H1 (cell line): ENCODE measurements around the gene CELF4. TPM values are rescaled to one million over a fixed set of nuclear protein-coding genes. Genes with fewer than 3 reads are reported as not detected.

ENCODE experiments used
- CTCF ChIA-PET: fragments of 300-600 bp; sonication (Branson Sonifier 250); formaldehyde crosslinking; loops from one replicate; lab custom pipeline; 2021; ENCODE audit not compliant: partially characterized antibody; lab: Charles Lee
- POLR2A ChIA-PET: fragments of 300-600 bp; sonication (Branson Sonifier 250); formaldehyde crosslinking; loops from one replicate; lab custom pipeline; 2021; ENCODE audit warnings: inconsistent platforms; ENCODE audit not compliant: partially characterized antibody; lab: Charles Lee
- DNase-seq, 2 experiments: peaks; one replicate each; pipeline versions ENCODE4 v3.0.0 to v3.0.0-alpha.2; 2010 to 2022; ENCODE audit warnings: low spot score in 2 of 2, low read depth in 1 of 2, mixed read lengths in 1 of 2
- FAIRE-seq: peaks from 2 replicates; lab custom pipeline; 2011; peaks lifted over from hg19 to GRCh38; lab: Jason Lieb, UNC
- H2AFZ ChIP-seq: 2 replicates; pipeline ENCODE4 v1.8.1; 2012; ENCODE audit warnings: low read length, inconsistent platforms
- H2AK5ac ChIP-seq: 2 replicates; pipeline ENCODE4 v1.6.1; 2013; ENCODE audit warnings: low read depth, low read length
- H2BK120ac ChIP-seq: replicated peaks from 2 replicates; pipeline ENCODE3; 2013; ENCODE audit warnings: low read depth, low read length, inconsistent platforms
- H2BK12ac ChIP-seq: 2 replicates; pipeline ENCODE4 v1.6.1; 2013; ENCODE audit warnings: low read depth, low read length
- H2BK15ac ChIP-seq: 2 replicates; pipeline ENCODE4 v1.6.1; 2013; ENCODE audit warnings: low read length
- H2BK20ac ChIP-seq: 2 replicates; pipeline ENCODE4 v1.6.1; 2013; ENCODE audit warnings: low read length
- H2BK5ac ChIP-seq: 2 replicates; pipeline ENCODE4 v1.6.1; 2013; ENCODE audit warnings: low read depth, low read length
- H3K14ac ChIP-seq: 2 replicates; pipeline ENCODE4 v1.6.1; 2013; ENCODE audit warnings: inconsistent platforms; ENCODE audit not compliant: insufficient read length
- H3K18ac ChIP-seq: 2 replicates; pipeline ENCODE4 v1.6.1; 2013; ENCODE audit warnings: low read length; ENCODE audit errors: extremely low read depth
- H3K23ac ChIP-seq: 2 replicates; pipeline ENCODE4 v1.6.1; 2013; ENCODE audit warnings: inconsistent platforms; ENCODE audit not compliant: insufficient read length
- H3K23me2 ChIP-seq: 2 replicates; pipeline ENCODE4 v1.6.1; 2013; ENCODE audit warnings: low read depth, low read length
- H3K27ac ChIP-seq: 2 replicates; pipeline ENCODE4 v1.6.1; 2011; ENCODE audit warnings: low read depth, low read length, inconsistent platforms
- H3K27me3 ChIP-seq, 4 experiments: replicated peaks in 1 of 4; 1 replicate in 1 of 4; 2 replicates in 3 of 4; pipeline versions ENCODE4 v1.6.1 to v1.8.1; 2011 to 2013; ENCODE audit warnings: low read length in 3 of 4, mild to moderate bottlenecking in 3 of 4, inconsistent platforms in 2 of 4, mixed read lengths in 2 of 4, moderate library complexity in 1 of 4; ENCODE audit not compliant: control insufficient read depth in 3 of 4, insufficient read depth in 3 of 4; ENCODE audit errors: extremely low read depth in 1 of 4
- H3K36me3 ChIP-seq, 4 experiments: 2 replicates each; pipeline versions ENCODE4 v1.6.1 to v1.8.1; 2011 to 2013; ENCODE audit warnings: mild to moderate bottlenecking in 4 of 4, low read length in 3 of 4, moderate library complexity in 2 of 4, control low read depth in 1 of 4, inconsistent platforms in 1 of 4; ENCODE audit not compliant: insufficient read depth in 4 of 4, control insufficient read depth in 2 of 4
- H3K4ac ChIP-seq: replicated peaks from 2 replicates; pipeline ENCODE3; 2013; ENCODE audit warnings: low read length, low read depth, mixed read lengths, inconsistent platforms; ENCODE audit not compliant: insufficient read length
- H3K4me1 ChIP-seq, 4 experiments: replicated peaks in 1 of 4; 1 replicate in 1 of 4; 2 replicates in 3 of 4; pipeline versions ENCODE4 v1.6.1 to v1.8.1; 2011 to 2013; ENCODE audit warnings: low read length in 3 of 4, inconsistent platforms in 2 of 4, mixed read lengths in 1 of 4; ENCODE audit not compliant: insufficient read depth in 4 of 4, control insufficient read depth in 3 of 4
- H3K4me2 ChIP-seq, 2 experiments: 2 replicates each; pipeline versions ENCODE4 v1.6.1 to v1.8.1; 2011 to 2013; ENCODE audit warnings: low read depth in 2 of 2, low read length in 2 of 2, control low read depth in 1 of 2, inconsistent platforms in 1 of 2, mild to moderate bottlenecking in 1 of 2; ENCODE audit not compliant: insufficient read depth in 1 of 2
- H3K4me3 ChIP-seq, 4 experiments: fragments of 200-600, 300-600 bp in 1 of 4; sonication (generic), shearing (Covaris generic), sonication (Bioruptor Twin) in 1 of 4; 2 replicates each; pipeline versions ENCODE4 v1.5.1 to v1.8.1; 2011 to 2016; ENCODE audit warnings: low read length in 4 of 4, low read depth in 3 of 4, control low read depth in 2 of 4, inconsistent platforms in 2 of 4, mild to moderate bottlenecking in 2 of 4, mixed read lengths in 1 of 4, moderate library complexity in 1 of 4; ENCODE audit not compliant: insufficient read depth in 2 of 4; ENCODE audit errors: extremely low read depth in 1 of 4
- H3K56ac ChIP-seq: replicated peaks from 2 replicates; pipeline ENCODE3; 2013; ENCODE audit warnings: low read depth, mild to moderate bottlenecking, mixed read lengths, low read length, inconsistent platforms; ENCODE audit not compliant: insufficient read length
- H3K79me1 ChIP-seq: 2 replicates; pipeline ENCODE4 v1.6.1; 2013; ENCODE audit warnings: low read depth, low read length, control low read depth
- H3K79me2 ChIP-seq, 2 experiments: 2 replicates each; pipeline versions ENCODE4 v1.6.1 to v1.8.1; 2012 to 2013; ENCODE audit warnings: low read length in 2 of 2, mild to moderate bottlenecking in 2 of 2, inconsistent platforms in 1 of 2; ENCODE audit not compliant: insufficient read depth in 2 of 2, control insufficient read depth in 1 of 2
- H3K9ac ChIP-seq, 4 experiments: replicated peaks in 1 of 4; 1 replicate in 1 of 4; 2 replicates in 3 of 4; pipeline versions ENCODE4 v1.6.1 to v1.8.1; 2011 to 2013; ENCODE audit warnings: low read depth in 3 of 4, low read length in 3 of 4, control low read depth in 2 of 4, mild to moderate bottlenecking in 2 of 4, moderate library complexity in 2 of 4, inconsistent platforms in 1 of 4; ENCODE audit errors: extremely low read depth in 1 of 4
- H3K9me3 ChIP-seq, 2 experiments: 2 replicates each; pipeline versions ENCODE4 v1.6.1 to v1.8.1; 2012 to 2013; ENCODE audit warnings: mild to moderate bottlenecking in 2 of 2, moderate library complexity in 2 of 2, control low read depth in 1 of 2, inconsistent platforms in 1 of 2, low read depth in 1 of 2, low read length in 1 of 2, mixed read lengths in 1 of 2; ENCODE audit not compliant: insufficient read depth in 2 of 2
- H4K20me1 ChIP-seq, 2 experiments: replicated peaks in 1 of 2; 2 replicates each; pipeline versions ENCODE3 to v1.8.1; 2011 to 2013; ENCODE audit warnings: inconsistent platforms in 2 of 2, low read length in 2 of 2, mild to moderate bottlenecking in 1 of 2; ENCODE audit not compliant: insufficient read depth in 2 of 2, control insufficient read depth in 1 of 2
- H4K5ac ChIP-seq: 2 replicates; pipeline ENCODE4 v1.6.1; 2013; ENCODE audit warnings: low read length, low read depth, mixed read lengths, inconsistent platforms; ENCODE audit not compliant: insufficient read length
- H4K8ac ChIP-seq: 2 replicates; pipeline ENCODE4 v1.8.0; 2013; ENCODE audit warnings: mild to moderate bottlenecking, moderate library complexity, low read length, inconsistent platforms; ENCODE audit not compliant: insufficient read depth; ENCODE audit errors: extremely low read depth
- H4K91ac ChIP-seq: replicated peaks from 2 replicates; pipeline ENCODE3; 2013; ENCODE audit warnings: low read length, mixed read lengths, inconsistent platforms; ENCODE audit not compliant: insufficient read length
- ASH2L ChIP-seq: fragments of 200-600, 300-600 bp; sonication (generic); IDR thresholded peaks from one replicate; pipeline ENCODE4 v1.7.1; 2017; ENCODE audit warnings: low read length
- EZH2 ChIP-seq: fragments of 200-600 bp; sonication (generic); IDR thresholded peaks from 2 replicates; pipeline ENCODE4 v1.7.1; 2012; ENCODE audit warnings: low read depth, mild to moderate bottlenecking, moderate library complexity, low read length, inconsistent platforms; ENCODE audit not compliant: severe bottlenecking
- HDAC2 ChIP-seq, 2 experiments: fragments of 300-600 bp in 1 of 2; sonication (generic) in 1 of 2; IDR thresholded peaks; 2 replicates each; pipeline ENCODE4 v1.6.1; 2011 to 2012; ENCODE audit warnings: low read depth in 2 of 2, low read length in 2 of 2, mild to moderate bottlenecking in 2 of 2, moderate library complexity in 2 of 2, borderline replicate concordance in 1 of 2, inconsistent platforms in 1 of 2
- NANOG ChIP-seq: IDR thresholded peaks from 2 replicates; pipeline ENCODE4 v1.6.1; 2011; ENCODE audit warnings: low read length, low read depth, mild to moderate bottlenecking, inconsistent platforms; ENCODE audit not compliant: insufficient read depth, poor library complexity, severe bottlenecking
- POLR2AphosphoS5 ChIP-seq: IDR thresholded peaks from 2 replicates; pipeline ENCODE4 v1.6.1; 2011; ENCODE audit warnings: low read depth, low read length
- RAD21 ChIP-seq, 2 experiments: IDR thresholded peaks in 1 of 2; conservative IDR thresholded peaks in 1 of 2; 2 replicates each; pipeline ENCODE4 v1.6.1; 2011; ENCODE audit warnings: low read depth in 2 of 2, low read length in 2 of 2, improper control_type of control experiment in 1 of 2, inconsistent platforms in 1 of 2, mild to moderate bottlenecking in 1 of 2, moderate library complexity in 1 of 2
- WGBS, 2 experiments: shearing (Covaris generic) in 1 of 2; methylation state at CpG; one replicate each; pipeline versions ENCODE4 v1.1.6 to v1.1.7; 2013 to 2015; ENCODE audit warnings: low lambda C conversion rate in 2 of 2, mixed read lengths in 2 of 2, inconsistent platforms in 1 of 2, low coverage in 1 of 2, missing lambda C conversion rate in 1 of 2; ENCODE audit not compliant: insufficient replicate concordance in 2 of 2, insufficient coverage in 1 of 2, insufficient read length in 1 of 2; ENCODE audit errors: extremely low coverage in 1 of 2, missing lambda C conversion rate in 1 of 2; 5-methylcytosine and 5-hydroxymethylcytosine counted together
- polyA plus RNA-seq, 7 experiments: library from polyadenylated mRNA; depleted of rRNA in 3 of 7; stranded (reverse) in 5 of 7; unstranded in 2 of 7; fragments of >200 nt in 5 of 7; fragments of 200-250 nt in 2 of 7; gene quantifications; 1 replicate in 5 of 7; 2 replicates in 1 of 7; 4 replicates in 1 of 7; pipeline versions ENCODE4 v1.2.1 to v1.2.3, GENCODE V29; 2011 to 2013; ENCODE audit warnings: missing spikeins in 2 of 7, mixed read lengths in 2 of 7
- total RNA-seq: library from RNA; stranded (reverse); fragmentation: NEBNext Ultra II Directional; extraction: Animal tissue kit (Norgen Biotek cat#: 25700); gene quantifications from 2 replicates; pipeline ENCODE4 v1.2.1, GENCODE V29; 2021
- TF ChIP-seq, protein P1 (sequence below): IDR thresholded peaks from 2 replicates; pipeline ENCODE4 v1.6.1; 2011; ENCODE audit warnings: low read length, improper control_type of control experiment
- TF ChIP-seq, protein P2 (sequence below): IDR thresholded peaks from 2 replicates; pipeline ENCODE4 v1.6.1; 2012; ENCODE audit warnings: inconsistent platforms

The CELF4 gene
- total and polyA plus RNA-seq, 2 of the 8 experiments (the other 6 are each of a cell fraction or from before 2014, with no cell fraction given) = 1.6 to 3.4 TPM

DNA sequence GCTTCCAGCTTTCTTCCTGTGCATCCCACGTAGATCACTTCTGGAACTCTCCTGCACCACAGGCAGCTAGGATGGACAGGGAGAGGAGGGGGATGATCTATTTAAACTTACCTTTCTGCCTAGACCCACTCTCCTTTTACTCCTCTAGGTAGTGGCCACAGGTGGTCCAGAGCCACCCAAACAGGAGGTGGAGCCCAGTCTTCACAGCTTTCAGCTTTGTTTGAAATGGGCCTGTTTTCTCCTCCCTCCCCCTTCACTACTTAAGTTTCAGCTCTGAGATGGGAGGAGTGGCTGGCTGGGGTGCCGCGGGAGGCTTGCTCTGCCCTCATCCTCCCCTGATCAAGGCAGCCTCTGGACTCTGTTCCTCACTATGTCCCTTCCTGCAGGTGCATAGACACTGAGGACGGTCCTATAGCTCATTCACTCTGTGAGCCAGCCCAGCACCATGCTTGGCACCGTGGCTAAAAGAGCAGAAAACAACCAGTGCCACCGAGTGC lies 12.6 kb upstream of the CELF4 start:
- H3K36me3 ChIP-seq = no peaks in the 10 kb centered on the region
- peak overlapping the region; percentile 48 for H3K4ac ChIP-seq
- peak overlapping the region; percentile 99 for H2BK12ac ChIP-seq
- CTCF ChIA-PET = interaction anchor here (0.6 to 4.4 kb wide), 18 partner anchors 9 to 445 kb away, joined by 3 to 24 read pairs (median 3); no protein-coding TSS in a partner anchor
- DNase-seq = no peak
- peak overlapping the region; percentile 95; the same call in 1 of the 2 replicates for H2BK5ac ChIP-seq
- no peaks in the 10 kb centered on the region for H3K23me2 ChIP-seq
- H2BK15ac ChIP-seq = peak overlapping the region; percentile 96; the same call in 1 of the 2 replicates
- FAIRE-seq = no peak
- no peaks in the 10 kb centered on the region for H3K79me1 ChIP-seq
- peak overlapping the region; percentile 78 for H4K91ac ChIP-seq
- no peaks in the 10 kb centered on the region for H3K9me3 ChIP-seq
- H4K8ac ChIP-seq = no peak overlapping the region
- peaks cover 25 to 39% (median 31%) of the 10 kb centered on the region in 4 experiments for H3K4me1 ChIP-seq
- H4K5ac ChIP-seq = peak overlapping the region; percentile 24
- WGBS, 2 experiments = 49% methylated on average over 6 of the region's 6 CpGs; no CpG with 5 or more reads in 1 of the 2 experiments
- H3K79me2 ChIP-seq = no peaks in the 10 kb centered on the region
- H3K56ac ChIP-seq = no peak overlapping the region
- peak overlapping the region in 1 of 4 experiments; percentile 8; a peak in 2 of 8 replicates for H3K4me3 ChIP-seq
- no peak overlapping the region for H3K14ac ChIP-seq
- no peak overlapping the region; a peak in 1 of 7 replicates for H3K9ac ChIP-seq
- peak overlapping the region; percentile 88 for H3K18ac ChIP-seq
- no peak overlapping the region for H2AFZ ChIP-seq
- H2AK5ac ChIP-seq = peak overlapping the region; percentile 71; the same call in 1 of the 2 replicates
- H3K27ac ChIP-seq = no peak overlapping the region
- H2BK120ac ChIP-seq = peak overlapping the region; percentile 34
- peak overlapping the region; percentile 4 to 86; a peak in 2 of 4 replicates for H3K4me2 ChIP-seq
- H3K23ac ChIP-seq = no peak overlapping the region
- POLR2A ChIA-PET = interaction anchor here (1.7 to 4.7 kb wide), 4 partner anchors 9 to 13 kb away, joined by 4 to 21 read pairs (median 6); no protein-coding TSS in a partner anchor
- peaks cover 0 to 2% (median 0%) of the 10 kb centered on the region in 4 experiments; a peak in 3 of 7 replicates for H3K27me3 ChIP-seq
- H2BK20ac ChIP-seq = peak overlapping the region; percentile 99
- H4K20me1 ChIP-seq = no peaks in the 10 kb centered on the region
- TF ChIP-seq, protein P1, sequence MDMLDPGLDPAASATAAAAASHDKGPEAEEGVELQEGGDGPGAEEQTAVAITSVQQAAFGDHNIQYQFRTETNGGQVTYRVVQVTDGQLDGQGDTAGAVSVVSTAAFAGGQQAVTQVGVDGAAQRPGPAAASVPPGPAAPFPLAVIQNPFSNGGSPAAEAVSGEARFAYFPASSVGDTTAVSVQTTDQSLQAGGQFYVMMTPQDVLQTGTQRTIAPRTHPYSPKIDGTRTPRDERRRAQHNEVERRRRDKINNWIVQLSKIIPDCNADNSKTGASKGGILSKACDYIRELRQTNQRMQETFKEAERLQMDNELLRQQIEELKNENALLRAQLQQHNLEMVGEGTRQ = no peak
- TF ChIP-seq EZH2 (no peak), NANOG (no peak), POLR2AphosphoS5 (no peak), ASH2L (no peak), RAD21 (IDR thresholded peaks at IDR 0.05 in 1 of 2, conservative IDR thresholded peaks at IDR 0.05 in 1 of 2; ENCODE audit: low read depth in 2 of 2, low read length in 2 of 2) (no peak), HDAC2 (IDR thresholded peaks at IDR 0.05; ENCODE audit: borderline replicate concordance in 1 of 2, low read depth in 2 of 2, low read length in 2 of 2) (no peak)
- TF ChIP-seq, protein P2, sequence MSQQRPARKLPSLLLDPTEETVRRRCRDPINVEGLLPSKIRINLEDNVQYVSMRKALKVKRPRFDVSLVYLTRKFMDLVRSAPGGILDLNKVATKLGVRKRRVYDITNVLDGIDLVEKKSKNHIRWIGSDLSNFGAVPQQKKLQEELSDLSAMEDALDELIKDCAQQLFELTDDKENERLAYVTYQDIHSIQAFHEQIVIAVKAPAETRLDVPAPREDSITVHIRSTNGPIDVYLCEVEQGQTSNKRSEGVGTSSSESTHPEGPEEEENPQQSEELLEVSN = no peak
